ENCODE results near the gene MLEC.

DNA sequence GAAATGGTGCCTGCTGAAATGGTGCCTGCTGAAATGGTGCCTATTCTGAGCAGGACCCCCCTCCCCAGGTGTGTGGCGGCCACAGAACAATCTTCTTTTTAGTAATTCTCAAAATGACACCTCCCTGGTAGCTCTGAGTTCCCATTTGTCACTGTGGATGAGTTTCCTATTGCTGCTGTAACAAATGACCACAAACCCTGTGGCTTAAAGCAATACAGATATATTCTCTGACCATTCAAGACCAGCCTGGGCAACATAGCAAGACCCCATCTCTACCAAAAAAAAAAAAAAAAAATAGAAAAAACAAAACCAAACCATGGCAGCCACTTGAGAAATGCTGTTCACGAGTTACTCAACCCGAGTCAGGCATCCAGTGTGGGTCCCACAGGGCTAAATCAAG, 46.6 kb downstream of the MLEC start:
- TF ChIP-seq, protein P1, sequence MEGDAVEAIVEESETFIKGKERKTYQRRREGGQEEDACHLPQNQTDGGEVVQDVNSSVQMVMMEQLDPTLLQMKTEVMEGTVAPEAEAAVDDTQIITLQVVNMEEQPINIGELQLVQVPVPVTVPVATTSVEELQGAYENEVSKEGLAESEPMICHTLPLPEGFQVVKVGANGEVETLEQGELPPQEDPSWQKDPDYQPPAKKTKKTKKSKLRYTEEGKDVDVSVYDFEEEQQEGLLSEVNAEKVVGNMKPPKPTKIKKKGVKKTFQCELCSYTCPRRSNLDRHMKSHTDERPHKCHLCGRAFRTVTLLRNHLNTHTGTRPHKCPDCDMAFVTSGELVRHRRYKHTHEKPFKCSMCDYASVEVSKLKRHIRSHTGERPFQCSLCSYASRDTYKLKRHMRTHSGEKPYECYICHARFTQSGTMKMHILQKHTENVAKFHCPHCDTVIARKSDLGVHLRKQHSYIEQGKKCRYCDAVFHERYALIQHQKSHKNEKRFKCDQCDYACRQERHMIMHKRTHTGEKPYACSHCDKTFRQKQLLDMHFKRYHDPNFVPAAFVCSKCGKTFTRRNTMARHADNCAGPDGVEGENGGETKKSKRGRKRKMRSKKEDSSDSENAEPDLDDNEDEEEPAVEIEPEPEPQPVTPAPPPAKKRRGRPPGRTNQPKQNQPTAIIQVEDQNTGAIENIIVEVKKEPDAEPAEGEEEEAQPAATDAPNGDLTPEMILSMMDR (IDR thresholded peaks at IDR 0.05; ENCODE audit: low read length), result no peak
- TF ChIP-seq EZH2 (IDR thresholded peaks at IDR 0.05; ENCODE audit: borderline replicate concordance, low read length), result no peak

All from OCI-LY1 (cell line).